GM12878 (cell line): ENCODE measurements around the gene GPATCH3. TPM values are rescaled to one million over a fixed set of nuclear protein-coding genes. Genes with fewer than 3 reads are reported as not detected.

ENCODE experiments used
- ATAC-seq: fragments of 200-7000 bp; cut with Tn5 transposase; 3 replicates; pipeline ENCODE4 v1.9.1; 2020; ENCODE audit warnings: mild to moderate bottlenecking, moderate library complexity
- BruUV-seq: library from RNA; stranded (reverse); fragments of 400-500 nt; replicated peaks from 2 replicates; lab custom pipeline; 2021; lab: Mats Ljungman, UMichigan
- CTCF ChIA-PET: fragments of 300-600 bp; sonication (Branson Sonifier 250); formaldehyde crosslinking; extraction: SDS; loops from one replicate; lab custom pipeline; 2021; ENCODE audit warnings: inconsistent platforms; lab: Yijun Ruan, JAX
- POLR2A ChIA-PET: fragments of 350-600 bp; formaldehyde crosslinking; extraction: SDS; loops from one replicate; lab custom pipeline; 2021; ENCODE audit warnings: inconsistent platforms; lab: Charles Lee
- RAD21 ChIA-PET: fragments of 300-600 bp; sonication (Branson Sonifier 250); formaldehyde crosslinking; loops from one replicate; lab custom pipeline; 2023; ENCODE audit warnings: antibody characterized with exemption; ENCODE audit not compliant: unreplicated experiment; lab: Charles Lee
- SMC1A ChIA-PET: fragments of 300-600 bp; sonication (Branson Sonifier 250); formaldehyde crosslinking; loops from one replicate; lab custom pipeline; 2023; ENCODE audit not compliant: unreplicated experiment, uncharacterized antibody; lab: Charles Lee
- DNase-seq: peaks from one replicate; pipeline ENCODE4 v3.0.0-alpha.2; 2011; ENCODE audit warnings: low read depth, low spot score
- FAIRE-seq: peaks from 3 replicates; lab custom pipeline; 2011; peaks lifted over from hg19 to GRCh38; lab: Jason Lieb, UNC
- H2AFZ ChIP-seq: 2 replicates; pipeline ENCODE4 v1.6.0; 2011; ENCODE audit warnings: low read depth, low read length, control low read depth; ENCODE audit not compliant: control insufficient read depth
- H3K27ac ChIP-seq: 2 replicates; pipeline ENCODE4 v1.5.1; 2011; ENCODE audit warnings: control low read depth; ENCODE audit not compliant: control insufficient read depth, insufficient read depth
- H3K27me3 ChIP-seq, 2 experiments: replicated peaks in 1 of 2; 2 replicates each; pipeline versions ENCODE4 v1.6.0 to v1.6.1; 2011; ENCODE audit warnings: low read length in 1 of 2; ENCODE audit not compliant: control insufficient read depth in 2 of 2, insufficient read depth in 2 of 2
- H3K36me3 ChIP-seq, 2 experiments: 2 replicates each; pipeline ENCODE4 v1.5.1; 2011; ENCODE audit warnings: low read length in 1 of 2; ENCODE audit not compliant: control insufficient read depth in 2 of 2, insufficient read depth in 2 of 2
- H3K4me1 ChIP-seq: 2 replicates; pipeline ENCODE4 v1.6.1; 2011; ENCODE audit warnings: mild to moderate bottlenecking, low read length, moderate library complexity, mixed read lengths; ENCODE audit not compliant: control insufficient read depth, insufficient read depth
- H3K4me2 ChIP-seq: 2 replicates; pipeline ENCODE4 v1.6.0; 2011; ENCODE audit warnings: control low read depth; ENCODE audit not compliant: control insufficient read depth, insufficient read depth
- H3K4me3 ChIP-seq: fragments of 200-600 bp; sonication (generic); 2 replicates; pipeline ENCODE4 v1.5.1; 2016
- H3K79me2 ChIP-seq: 2 replicates; pipeline ENCODE4 v1.6.0; 2011; ENCODE audit warnings: low read length; ENCODE audit not compliant: control insufficient read depth, insufficient read depth
- H3K9ac ChIP-seq: 2 replicates; pipeline ENCODE4 v1.8.0; 2011; ENCODE audit warnings: low read length, control low read depth, mixed read lengths; ENCODE audit not compliant: control insufficient read depth, insufficient read depth
- H3K9me3 ChIP-seq: replicated peaks from 3 replicates; pipeline ENCODE4 v1.5.1; 2011; ENCODE audit warnings: mild to moderate bottlenecking, low read length; ENCODE audit not compliant: control insufficient read depth, insufficient read depth
- H4K20me1 ChIP-seq: 2 replicates; pipeline ENCODE4 v1.6.0; 2011; ENCODE audit not compliant: control insufficient read depth, insufficient read depth
- E4F1 ChIP-seq: fragments of 450-650 bp; IDR thresholded peaks from 2 replicates; pipeline ENCODE4 v1.6.1; 2018; ENCODE audit warnings: borderline replicate concordance, mild to moderate bottlenecking; ENCODE audit not compliant: partially characterized antibody
- IKZF2 ChIP-seq, 2 experiments: fragments of 450-650 bp; IDR thresholded peaks; 2 replicates each; pipeline ENCODE4 v1.6.1; 2017; ENCODE audit warnings: mild to moderate bottlenecking in 2 of 2, moderate library complexity in 2 of 2
- MEF2A ChIP-seq: IDR thresholded peaks from 2 replicates; pipeline ENCODE4 v1.6.1; 2011; ENCODE audit warnings: low read depth, mild to moderate bottlenecking, low read length, moderate library complexity; ENCODE audit not compliant: insufficient read depth
- MTA2 ChIP-seq: fragments of 450-650 bp; IDR thresholded peaks from 2 replicates; pipeline ENCODE4 v1.6.1; 2016; ENCODE audit warnings: low read depth, mild to moderate bottlenecking, moderate library complexity
- MXI1 ChIP-seq: fragments of 150-350 bp; IDR thresholded peaks from 2 replicates; pipeline ENCODE4 v1.6.1; 2011; ENCODE audit warnings: low read depth, mild to moderate bottlenecking, inconsistent platforms, low read length, improper control_type of control experiment
- RAD51 ChIP-seq: fragments of 450-650 bp; IDR thresholded peaks from 2 replicates; pipeline ENCODE4 v1.6.1; 2016; ENCODE audit warnings: moderate library complexity, mild to moderate bottlenecking, inconsistent platforms
- STAT3 ChIP-seq: IDR thresholded peaks from 2 replicates; pipeline ENCODE4 v1.6.1; 2011; ENCODE audit warnings: low read depth, low read length, improper control_type of control experiment
- SUPT20H ChIP-seq: IDR thresholded peaks from 2 replicates; pipeline ENCODE4 v1.6.1; 2011; ENCODE audit warnings: low read depth, mild to moderate bottlenecking, low read length, moderate library complexity, borderline replicate concordance; ENCODE audit not compliant: control insufficient read depth
- TCF7 ChIP-seq: IDR thresholded peaks from 2 replicates; pipeline ENCODE4 v1.6.1; 2014; ENCODE audit warnings: antibody characterized with exemption, borderline replicate concordance
- ZNF207 ChIP-seq: fragments of 450-650 bp; IDR thresholded peaks from 2 replicates; pipeline ENCODE4 v1.6.1; 2014; ENCODE audit warnings: antibody characterized with exemption, mild to moderate bottlenecking, borderline replicate concordance
- ZZZ3 ChIP-seq: IDR thresholded peaks from 2 replicates; pipeline ENCODE4 v1.6.1; 2011; ENCODE audit warnings: low read depth; ENCODE audit not compliant: control insufficient read depth, insufficient read length
- WGBS: methylation state at CpG from one replicate; pipeline ENCODE4 v1.1.6; 2016; ENCODE audit warnings: low lambda C conversion rate; ENCODE audit not compliant: insufficient replicate concordance, insufficient coverage; ENCODE audit errors: missing lambda C conversion rate; 5-methylcytosine and 5-hydroxymethylcytosine counted together
- in situ Hi-C: fragments of 300-500 bp; cut with MboI; formaldehyde crosslinking; loops from 9 replicates; pipeline ENCODE4 v1.14.3; 2018; ENCODE audit warnings: mixed read lengths
- intact Hi-C: fragments of 100-400 bp; cut with micrococcal nuclease; formaldehyde crosslinking; loops from one replicate; pipeline ENCODE4 v1.14.2; 2022; ENCODE audit not compliant: unreplicated experiment
- polyA plus RNA-seq, 11 experiments: library from polyadenylated mRNA; depleted of rRNA in 4 of 11; unstranded in 6 of 11; stranded (reverse) in 5 of 11; fragments of >200 nt; fragmentation: Nextera tagmentation in 4 of 11; fragmentation: Illumina TruSeq in 1 of 11; extraction: Ambion mirVana in 4 of 11; extraction: Trizol in 1 of 11; gene quantifications; 1 replicate in 1 of 11; 2 replicates in 10 of 11; pipeline versions ENCODE4 v1.2.1 to v1.2.3, GENCODE V29; 2011 to 2016; ENCODE audit warnings: inconsistent platforms in 2 of 11, missing spikeins in 2 of 11, low read depth in 1 of 11
- total RNA-seq, 4 experiments: library from RNA; depleted of rRNA in 3 of 4; stranded (reverse); fragments of >200 nt in 3 of 4; fragmentation: Illumina TruSeq in 1 of 4; extraction: Trizol in 1 of 4; gene quantifications; 2 replicates each; pipeline versions ENCODE4 v1.2.1 to v1.2.3, GENCODE V29; 2013 to 2021
- TF ChIP-seq, protein P1 (sequence below): fragments of 450-650 bp; IDR thresholded peaks from 2 replicates; pipeline ENCODE4 v1.6.1; 2017; ENCODE audit warnings: mild to moderate bottlenecking, moderate library complexity

The GPATCH3 gene
- total and polyA plus RNA-seq, 10 of the 15 experiments (the other 5 are each of a cell fraction or from before 2014, with no cell fraction given) = 0.56 to 13.4 (median 8.7) TPM

- BruUV-seq = no TSS peak
Measured at GRCh38 chr1:26923711-26924110, 23.4 kb upstream of the GPATCH3 start.

More at GRCh38 chr1:26923711-26924110, 23.4 kb upstream of the GPATCH3 start:
- Histone ChIP-seq H3K9ac (no peak overlapping the region), H3K4me2 (peak overlapping the region; percentile 40), H3K4me1 (peaks cover 5% of the 10 kb centered on the region; the same call in 1 of the 2 replicates), H3K9me3 (no peaks in the 10 kb centered on the region), H2AFZ (no peak overlapping the region), H3K36me3 (peaks cover 5 to 22% of the 10 kb centered on the region in 2 experiments), H3K79me2 (peaks cover 29% of the 10 kb centered on the region), H3K4me3 (no peak overlapping the region), H4K20me1 (no peaks in the 10 kb centered on the region; the same call in 1 of the 2 replicates), H3K27me3 (no peaks in the 10 kb centered on the region), H3K27ac (no peak overlapping the region)
- 96% methylated on average over 3 of the region's 3 CpGs for WGBS
- ChIA-PET CTCF (interaction anchor here (1.1 kb wide), 1 partner anchor 322 kb away, joined by 3 read pairs; no protein-coding TSS in a partner anchor), POLR2A (no interaction called here), RAD21 (no interaction called here), SMC1A (interaction anchor here (1.4 kb wide), 1 partner anchor 9 kb away, joined by 3 read pairs; no protein-coding TSS in a partner anchor)
- intact Hi-C loops (no loop called here), in situ Hi-C loops (no loop called here)
- FAIRE-seq = no peak
- TF ChIP-seq MEF2A = no peak
- no peak for TF ChIP-seq E4F1
- no peak for TF ChIP-seq MTA2
- TF ChIP-seq RAD51 = no peak
- no peak for TF ChIP-seq ZNF207
- no peak for TF ChIP-seq TCF7
- TF ChIP-seq STAT3 = no peak
- no peak for TF ChIP-seq MXI1
- TF ChIP-seq IKZF2 (IDR thresholded peaks at IDR 0.05) = no peak
- TF ChIP-seq, protein P1, sequence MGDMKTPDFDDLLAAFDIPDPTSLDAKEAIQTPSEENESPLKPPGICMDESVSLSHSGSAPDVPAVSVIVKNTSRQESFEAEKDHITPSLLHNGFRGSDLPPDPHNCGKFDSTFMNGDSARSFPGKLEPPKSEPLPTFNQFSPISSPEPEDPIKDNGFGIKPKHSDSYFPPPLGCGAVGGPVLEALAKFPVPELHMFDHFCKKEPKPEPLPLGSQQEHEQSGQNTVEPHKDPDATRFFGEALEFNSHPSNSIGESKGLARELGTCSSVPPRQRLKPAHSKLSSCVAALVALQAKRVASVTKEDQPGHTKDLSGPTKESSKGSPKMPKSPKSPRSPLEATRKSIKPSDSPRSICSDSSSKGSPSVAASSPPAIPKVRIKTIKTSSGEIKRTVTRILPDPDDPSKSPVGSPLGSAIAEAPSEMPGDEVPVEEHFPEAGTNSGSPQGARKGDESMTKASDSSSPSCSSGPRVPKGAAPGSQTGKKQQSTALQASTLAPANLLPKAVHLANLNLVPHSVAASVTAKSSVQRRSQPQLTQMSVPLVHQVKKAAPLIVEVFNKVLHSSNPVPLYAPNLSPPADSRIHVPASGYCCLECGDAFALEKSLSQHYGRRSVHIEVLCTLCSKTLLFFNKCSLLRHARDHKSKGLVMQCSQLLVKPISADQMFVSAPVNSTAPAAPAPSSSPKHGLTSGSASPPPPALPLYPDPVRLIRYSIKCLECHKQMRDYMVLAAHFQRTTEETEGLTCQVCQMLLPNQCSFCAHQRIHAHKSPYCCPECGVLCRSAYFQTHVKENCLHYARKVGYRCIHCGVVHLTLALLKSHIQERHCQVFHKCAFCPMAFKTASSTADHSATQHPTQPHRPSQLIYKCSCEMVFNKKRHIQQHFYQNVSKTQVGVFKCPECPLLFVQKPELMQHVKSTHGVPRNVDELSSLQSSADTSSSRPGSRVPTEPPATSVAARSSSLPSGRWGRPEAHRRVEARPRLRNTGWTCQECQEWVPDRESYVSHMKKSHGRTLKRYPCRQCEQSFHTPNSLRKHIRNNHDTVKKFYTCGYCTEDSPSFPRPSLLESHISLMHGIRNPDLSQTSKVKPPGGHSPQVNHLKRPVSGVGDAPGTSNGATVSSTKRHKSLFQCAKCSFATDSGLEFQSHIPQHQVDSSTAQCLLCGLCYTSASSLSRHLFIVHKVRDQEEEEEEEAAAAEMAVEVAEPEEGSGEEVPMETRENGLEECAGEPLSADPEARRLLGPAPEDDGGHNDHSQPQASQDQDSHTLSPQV = no peak
- no peak for TF ChIP-seq ZZZ3
- TF ChIP-seq SUPT20H = no peak
- no peak for DNase-seq
- no peak for ATAC-seq
